HL-60 (cell line): ENCODE results near the gene SFMBT2.

ENCODE experiments used
- DNase-seq, 2 experiments: peaks; one replicate each; pipeline ENCODE4 v3.0.0-alpha.2; 2010 to 2020; ENCODE audit warnings: low read depth in 1 of 2, low spot score in 1 of 2
- H3K27ac ChIP-seq: fragments of 250-450 bp; sonication (Bioruptor Pico); replicated peaks from 2 replicates; pipeline ENCODE4 v1.5.1; 2020; ENCODE audit warnings: mild to moderate bottlenecking, moderate library complexity
- H3K27me3 ChIP-seq: fragments of 250-450 bp; sonication (Bioruptor Pico); 2 replicates; pipeline ENCODE4 v1.5.1; 2021; ENCODE audit warnings: mild to moderate bottlenecking, moderate library complexity; ENCODE audit not compliant: insufficient read depth, poor library complexity, severe bottlenecking
- H3K4me3 ChIP-seq: replicated peaks from 2 replicates; pipeline ENCODE4 v1.5.1; 2011; ENCODE audit warnings: mild to moderate bottlenecking, control low read depth, low read length; ENCODE audit not compliant: insufficient read depth
- CTCF ChIP-seq: IDR thresholded peaks from one replicate; pipeline ENCODE4 v1.5.1; 2011; ENCODE audit warnings: low read length, control low read depth, inconsistent platforms; ENCODE audit not compliant: insufficient read depth
- GABPA ChIP-seq: IDR thresholded peaks from 2 replicates; pipeline ENCODE4 v1.6.1; 2012; ENCODE audit warnings: low read depth
- POLR2AphosphoS5 ChIP-seq: IDR thresholded peaks from 2 replicates; pipeline ENCODE4 v1.6.1; 2012; ENCODE audit warnings: low read depth
- SPI1 ChIP-seq: IDR thresholded peaks from 2 replicates; pipeline ENCODE4 v1.6.1; 2012; ENCODE audit warnings: low read depth, mild to moderate bottlenecking, borderline replicate concordance
- TF ChIP-seq, protein P1 (sequence below): IDR thresholded peaks from 2 replicates; pipeline ENCODE4 v1.6.1; 2012; ENCODE audit warnings: low read depth; ENCODE audit not compliant: insufficient replicate concordance

SFMBT2 gene

GRCh38 chr10:7255517-7255916 is 155.3 kb downstream of the SFMBT2 start:
- Histone ChIP-seq H3K27me3 (no peaks in the 10 kb centered on the region), H3K4me3 (no peak overlapping the region), H3K27ac (no peak overlapping the region)
- DNase-seq: peak in 1 of 2 experiments; percentile 8
- no peak for TF ChIP-seq POLR2AphosphoS5
- 0 out of 2 replicates have a peak, but pooled peaks have one; percentile 2 for TF ChIP-seq SPI1

- no peak for TF ChIP-seq POLR2AphosphoS5
- TF ChIP-seq, protein P1, sequence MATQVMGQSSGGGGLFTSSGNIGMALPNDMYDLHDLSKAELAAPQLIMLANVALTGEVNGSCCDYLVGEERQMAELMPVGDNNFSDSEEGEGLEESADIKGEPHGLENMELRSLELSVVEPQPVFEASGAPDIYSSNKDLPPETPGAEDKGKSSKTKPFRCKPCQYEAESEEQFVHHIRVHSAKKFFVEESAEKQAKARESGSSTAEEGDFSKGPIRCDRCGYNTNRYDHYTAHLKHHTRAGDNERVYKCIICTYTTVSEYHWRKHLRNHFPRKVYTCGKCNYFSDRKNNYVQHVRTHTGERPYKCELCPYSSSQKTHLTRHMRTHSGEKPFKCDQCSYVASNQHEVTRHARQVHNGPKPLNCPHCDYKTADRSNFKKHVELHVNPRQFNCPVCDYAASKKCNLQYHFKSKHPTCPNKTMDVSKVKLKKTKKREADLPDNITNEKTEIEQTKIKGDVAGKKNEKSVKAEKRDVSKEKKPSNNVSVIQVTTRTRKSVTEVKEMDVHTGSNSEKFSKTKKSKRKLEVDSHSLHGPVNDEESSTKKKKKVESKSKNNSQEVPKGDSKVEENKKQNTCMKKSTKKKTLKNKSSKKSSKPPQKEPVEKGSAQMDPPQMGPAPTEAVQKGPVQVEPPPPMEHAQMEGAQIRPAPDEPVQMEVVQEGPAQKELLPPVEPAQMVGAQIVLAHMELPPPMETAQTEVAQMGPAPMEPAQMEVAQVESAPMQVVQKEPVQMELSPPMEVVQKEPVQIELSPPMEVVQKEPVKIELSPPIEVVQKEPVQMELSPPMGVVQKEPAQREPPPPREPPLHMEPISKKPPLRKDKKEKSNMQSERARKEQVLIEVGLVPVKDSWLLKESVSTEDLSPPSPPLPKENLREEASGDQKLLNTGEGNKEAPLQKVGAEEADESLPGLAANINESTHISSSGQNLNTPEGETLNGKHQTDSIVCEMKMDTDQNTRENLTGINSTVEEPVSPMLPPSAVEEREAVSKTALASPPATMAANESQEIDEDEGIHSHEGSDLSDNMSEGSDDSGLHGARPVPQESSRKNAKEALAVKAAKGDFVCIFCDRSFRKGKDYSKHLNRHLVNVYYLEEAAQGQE: no peak
- TF ChIP-seq GABPA: no peak
- TF ChIP-seq CTCF: no peak
- TF ChIP-seq SPI1: no peak
- DNase-seq: no peak
- Histone ChIP-seq H3K27ac (no peak overlapping the region), H3K4me3 (no peak overlapping the region), H3K27me3 (no peaks in the 10 kb centered on the region)
These were observed 159.0 kb downstream of the SFMBT2 start for GRCh38 chr10:7251696-7252465.

GRCh38 chr10:7250236-7250635 is 160.6 kb downstream of the SFMBT2 start:
- TF ChIP-seq POLR2AphosphoS5 (no peak), GABPA (no peak)
- TF ChIP-seq, protein P1: no peak
- H3K4me3 ChIP-seq: no peak overlapping the region
- DNase-seq: no peak
- no peak overlapping the region for H3K27ac ChIP-seq
- no peaks in the 10 kb centered on the region for H3K27me3 ChIP-seq

DNA sequence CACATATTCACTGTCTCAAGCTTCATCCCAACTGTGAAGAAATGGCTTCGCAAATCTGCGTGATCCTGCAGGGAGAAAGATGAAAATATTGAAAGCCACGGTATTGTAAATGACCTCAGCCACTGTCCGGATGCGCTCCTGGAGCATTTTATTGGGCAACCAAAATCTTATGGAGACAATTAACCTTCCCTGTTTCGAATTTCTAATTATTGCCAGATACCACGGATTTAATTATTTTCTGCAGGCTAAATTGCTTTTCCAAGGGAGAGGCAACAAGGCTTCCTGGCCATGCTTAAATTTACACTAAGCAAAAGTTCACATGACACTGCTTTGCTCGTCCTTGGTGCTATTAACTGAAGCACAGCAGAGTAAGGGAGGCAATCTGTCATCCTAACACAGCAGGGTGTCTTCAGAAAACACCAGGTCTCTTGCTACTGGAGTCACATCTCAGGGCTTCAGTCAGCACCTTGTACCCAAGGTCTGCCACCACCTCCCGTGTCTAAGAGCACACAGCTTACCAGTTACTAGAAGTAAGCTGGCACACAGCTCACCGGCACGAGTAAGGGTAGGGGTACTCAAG is 162.2 kb downstream of the SFMBT2 start:
- DNase-seq: no peak
- Histone ChIP-seq H3K27me3 (no peaks in the 10 kb centered on the region), H3K27ac (no peak overlapping the region), H3K4me3 (no peak overlapping the region)
- TF ChIP-seq GABPA: no peak
- TF ChIP-seq, protein P1: no peak
- no peak for TF ChIP-seq CTCF
- TF ChIP-seq SPI1: no peak
